Neutrophil (primary cell): Measurements from ENCODE around the gene ILF2.

ENCODE experiments used
- H3K27ac ChIP-seq: fragments of 200-600 bp; sonication (generic); 2 replicates; pipeline ENCODE4 v1.5.1; 2016; ENCODE audit warnings: mild to moderate bottlenecking, moderate library complexity
- H3K27me3 ChIP-seq: fragments of 200-600 bp; sonication (generic); 2 replicates; pipeline ENCODE4 v1.6.0; 2016; ENCODE audit warnings: mild to moderate bottlenecking
- H3K36me3 ChIP-seq: fragments of 200-600 bp; sonication (generic); 2 replicates; pipeline ENCODE4 v1.5.1; 2017
- H3K4me1 ChIP-seq, 2 experiments: fragments of 200-600 bp in 1 of 2; sonication (generic) in 1 of 2; 1 replicate in 1 of 2; 2 replicates in 1 of 2; pipeline versions ENCODE4 v1.5.1 to v1.6.1; 2013 to 2016; ENCODE audit warnings: low read depth in 1 of 2, low read length in 1 of 2, mild to moderate bottlenecking in 1 of 2, moderate library complexity in 1 of 2; ENCODE audit not compliant: control insufficient read depth in 1 of 2, insufficient read depth in 1 of 2
- H3K4me3 ChIP-seq, 2 experiments: fragments of 200-600 bp in 1 of 2; sonication (generic) in 1 of 2; 1 replicate in 1 of 2; 2 replicates in 1 of 2; pipeline ENCODE4 v1.5.1; 2013 to 2016; ENCODE audit warnings: low read depth in 1 of 2, low read length in 1 of 2, mild to moderate bottlenecking in 1 of 2, moderate library complexity in 1 of 2
- H3K9me3 ChIP-seq: fragments of 200-600 bp; sonication (generic); 2 replicates; pipeline ENCODE4 v1.5.1; 2016
- TF ChIP-seq, protein P1 (sequence below): fragments of 200-600 bp; sonication (generic); IDR thresholded peaks from 2 replicates; pipeline ENCODE4 v1.5.1; 2016; ENCODE audit warnings: antibody characterized with exemption

Gene ILF2

DNA sequence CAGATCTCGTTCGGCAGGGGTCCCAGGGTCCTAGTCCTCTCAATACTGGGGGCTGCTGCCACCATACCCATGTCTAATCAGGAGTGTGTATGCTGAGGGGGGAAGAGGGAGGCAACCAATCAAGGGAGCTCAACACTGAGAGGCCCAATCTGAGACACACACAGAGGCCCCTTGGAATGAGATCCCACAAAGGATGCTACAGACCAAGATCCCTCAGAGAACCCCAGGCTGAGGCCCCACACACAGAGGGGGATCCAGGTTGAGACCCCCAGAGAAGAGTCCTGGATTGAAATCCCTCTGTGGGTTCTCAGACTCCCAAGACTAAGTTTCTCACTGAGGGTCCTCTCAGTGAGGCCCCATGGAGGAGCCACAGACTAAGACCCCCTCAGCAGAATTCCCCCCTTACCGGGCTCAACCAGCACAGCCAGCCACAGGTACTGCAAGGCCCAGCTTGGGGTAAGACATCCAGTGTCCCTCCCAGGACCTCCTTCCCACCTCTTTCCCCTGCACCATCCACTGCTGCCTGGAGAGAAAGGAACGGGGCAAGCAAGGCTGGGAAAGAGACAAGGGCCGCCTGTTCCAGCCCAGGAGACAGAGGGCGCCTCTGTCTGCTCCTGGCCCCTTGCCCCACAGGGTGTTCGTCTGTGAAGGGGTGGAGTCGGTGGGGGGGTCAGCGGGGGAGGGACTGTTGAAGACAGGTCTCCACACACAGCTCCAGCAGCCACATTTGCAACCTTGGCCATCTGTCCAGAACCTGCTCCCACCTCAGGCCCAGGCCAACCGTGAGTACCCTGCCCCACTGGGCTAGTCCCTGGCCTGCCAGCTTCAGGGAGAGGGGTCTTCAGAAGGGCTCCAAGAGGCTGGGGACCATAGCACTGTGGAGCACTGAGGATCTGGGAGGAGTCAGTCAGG, 42.8 kb downstream of the ILF2 start, which contains the start of gene S100A1:
Gene S100A1 (plus strand): TSS at position 720 of the 912 bp plus-strand sequence. CDS start 2,088 bp downstream, outside the sequence.
- no peak within 1 kb of the TSS for H3K4me3 ChIP-seq
- H3K4me1 ChIP-seq, result no peaks in the 10 kb centered on the region

DNA sequence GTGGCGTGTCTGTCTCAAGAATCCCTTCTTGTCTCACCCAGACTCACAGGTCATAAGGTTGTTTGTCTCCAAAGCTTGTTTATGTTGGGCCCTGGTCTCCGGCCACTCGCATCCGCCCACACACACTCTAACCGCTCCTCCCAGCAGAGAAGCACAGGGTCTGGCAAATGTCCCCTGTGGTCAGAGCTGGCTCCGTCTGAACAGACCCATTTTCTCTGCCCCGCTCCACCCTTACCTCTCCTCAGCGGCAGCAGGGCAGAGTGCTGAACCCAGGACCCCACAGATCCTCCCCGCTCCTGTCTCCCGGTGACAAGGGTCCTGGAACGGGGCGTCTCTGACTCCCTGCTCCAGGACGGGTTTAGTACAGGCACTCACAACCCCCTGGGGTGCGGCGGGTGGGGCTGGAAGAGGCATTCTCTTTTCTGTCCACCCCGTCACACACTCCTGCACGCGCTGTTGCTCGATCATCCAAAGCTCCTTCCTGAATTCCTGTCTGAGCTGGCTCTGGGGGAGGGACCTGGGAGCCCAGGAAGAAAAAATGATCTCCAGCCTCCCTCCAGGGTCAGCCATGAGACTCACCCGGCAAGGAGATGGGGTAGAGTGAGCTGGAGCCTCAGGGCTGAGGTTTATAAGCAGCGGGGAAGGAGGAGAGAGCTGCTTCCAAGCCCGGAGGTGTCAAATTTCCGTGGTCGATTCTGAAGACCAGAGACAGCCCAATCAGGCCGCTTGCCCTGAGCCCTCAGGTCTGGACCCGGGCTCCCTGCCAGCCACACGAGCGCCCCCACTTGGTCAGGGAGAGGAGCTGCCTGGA, 43.7 kb downstream of the ILF2 start, which contains the start of gene S100A13:
Gene S100A13 (minus strand): TSS at position 602 of the 811 bp plus-strand sequence. CDS start 1,033 bp downstream, outside the sequence.
- peaks cover 27% of the 10 kb centered on the region for H3K27me3 ChIP-seq
- TF ChIP-seq, protein P1, sequence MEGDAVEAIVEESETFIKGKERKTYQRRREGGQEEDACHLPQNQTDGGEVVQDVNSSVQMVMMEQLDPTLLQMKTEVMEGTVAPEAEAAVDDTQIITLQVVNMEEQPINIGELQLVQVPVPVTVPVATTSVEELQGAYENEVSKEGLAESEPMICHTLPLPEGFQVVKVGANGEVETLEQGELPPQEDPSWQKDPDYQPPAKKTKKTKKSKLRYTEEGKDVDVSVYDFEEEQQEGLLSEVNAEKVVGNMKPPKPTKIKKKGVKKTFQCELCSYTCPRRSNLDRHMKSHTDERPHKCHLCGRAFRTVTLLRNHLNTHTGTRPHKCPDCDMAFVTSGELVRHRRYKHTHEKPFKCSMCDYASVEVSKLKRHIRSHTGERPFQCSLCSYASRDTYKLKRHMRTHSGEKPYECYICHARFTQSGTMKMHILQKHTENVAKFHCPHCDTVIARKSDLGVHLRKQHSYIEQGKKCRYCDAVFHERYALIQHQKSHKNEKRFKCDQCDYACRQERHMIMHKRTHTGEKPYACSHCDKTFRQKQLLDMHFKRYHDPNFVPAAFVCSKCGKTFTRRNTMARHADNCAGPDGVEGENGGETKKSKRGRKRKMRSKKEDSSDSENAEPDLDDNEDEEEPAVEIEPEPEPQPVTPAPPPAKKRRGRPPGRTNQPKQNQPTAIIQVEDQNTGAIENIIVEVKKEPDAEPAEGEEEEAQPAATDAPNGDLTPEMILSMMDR, result no peak
- H3K4me3 ChIP-seq, result no peak within 1 kb of the TSS
- no peaks in the 10 kb centered on the region for H3K36me3 ChIP-seq
- no peaks in the 10 kb centered on the region for H3K4me1 ChIP-seq
- H3K27ac ChIP-seq, result no peak within 1 kb of the TSS
- H3K9me3 ChIP-seq, result no peaks in the 10 kb centered on the region

More for the DNA sequence above, 42.8 kb downstream of the ILF2 start, which contains the start of gene S100A1:
- Histone ChIP-seq H3K9me3 (no peaks in the 10 kb centered on the region), H3K27me3 (peaks cover 27% of the 10 kb centered on the region), H3K27ac (no peak within 1 kb of the TSS), H3K36me3 (no peaks in the 10 kb centered on the region)
- TF ChIP-seq, protein P1, result no peak

DNA sequence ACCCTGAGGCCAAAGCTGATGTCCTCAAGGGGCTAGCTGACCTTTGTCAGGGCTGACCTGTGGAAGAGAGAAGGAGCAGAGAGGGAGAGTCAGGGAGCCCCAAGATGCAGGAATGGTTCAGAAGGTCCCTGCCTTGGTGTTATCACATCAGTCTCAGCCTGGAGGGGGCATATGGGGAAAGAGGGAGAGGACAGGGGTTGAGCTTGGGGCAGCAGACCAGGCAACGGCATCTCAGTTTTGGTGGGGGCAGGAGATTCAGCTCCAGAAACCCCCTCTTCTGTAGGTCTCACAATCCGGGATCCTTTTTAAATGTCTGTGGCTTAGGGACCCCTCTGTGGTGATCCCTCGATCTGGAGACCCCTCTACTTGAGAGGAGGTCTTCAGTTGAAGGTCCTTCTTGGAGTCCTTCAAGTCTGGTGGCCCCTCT, 44.3 kb downstream of the ILF2 start:
- Histone ChIP-seq H3K36me3 (no peaks in the 10 kb centered on the region), H3K27ac (no peak overlapping the region), H3K9me3 (no peaks in the 10 kb centered on the region), H3K4me3 (no peak overlapping the region), H3K4me1 (no peaks in the 10 kb centered on the region), H3K27me3 (peaks cover 27% of the 10 kb centered on the region)
- TF ChIP-seq, protein P1, result no peak

DNA sequence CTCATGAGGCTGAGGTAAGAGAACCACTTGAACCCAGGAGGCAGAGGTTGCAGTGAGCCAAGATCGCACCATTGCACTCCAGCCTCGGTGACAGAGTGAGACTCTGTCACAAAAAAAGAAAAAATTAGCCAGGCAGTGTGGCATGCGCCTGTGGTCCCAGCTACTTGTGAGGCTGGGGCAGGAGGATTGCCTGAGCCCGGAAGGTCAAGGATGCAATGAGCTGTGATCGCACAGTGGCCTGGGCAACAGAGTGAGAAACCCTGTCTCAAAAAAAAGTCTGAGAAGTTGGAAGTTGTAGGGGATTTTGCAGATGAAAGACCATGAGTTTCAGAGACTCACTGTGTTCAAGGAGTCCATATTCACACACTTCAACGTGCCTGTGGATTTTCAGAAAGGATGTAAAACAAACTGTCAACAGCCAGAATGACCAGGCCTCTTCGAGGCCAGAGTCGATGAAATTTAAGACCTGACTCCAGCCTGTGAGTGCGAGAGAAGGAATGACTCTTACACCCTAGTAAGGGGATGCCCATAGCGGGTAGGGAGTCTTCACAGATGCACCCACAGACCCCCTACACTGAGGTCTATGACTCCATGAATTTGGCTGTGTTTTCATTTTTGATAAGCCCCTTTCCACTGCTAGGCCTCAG, 45.7 kb downstream of the ILF2 start:
- Histone ChIP-seq H3K9me3 (no peaks in the 10 kb centered on the region), H3K27ac (no peak overlapping the region), H3K36me3 (no peaks in the 10 kb centered on the region), H3K4me3 (no peak overlapping the region), H3K4me1 (no peaks in the 10 kb centered on the region), H3K27me3 (peaks cover 27% of the 10 kb centered on the region)
- TF ChIP-seq, protein P1, result no peak

DNA sequence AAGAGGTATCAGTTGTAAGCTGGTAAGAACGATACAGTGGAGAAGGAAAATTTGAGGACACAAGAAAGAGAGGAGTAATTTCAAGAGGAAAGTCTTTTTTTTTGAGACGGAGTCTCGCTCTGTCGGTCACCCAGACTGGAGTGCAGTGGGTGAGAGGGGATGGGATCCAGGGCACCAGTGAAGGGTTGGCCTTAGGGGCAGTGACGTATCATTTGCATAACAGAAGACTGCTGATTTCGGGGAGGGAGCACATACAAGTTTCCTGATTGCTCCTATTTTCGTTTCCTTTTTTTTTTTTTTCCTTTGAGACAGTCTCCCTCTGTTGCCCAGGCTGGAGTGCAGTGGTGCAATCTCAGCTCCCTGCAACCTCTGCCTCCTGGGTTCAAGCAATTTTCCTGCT, 47.7 kb downstream of the ILF2 start:
- H3K9me3 ChIP-seq, result no peaks in the 10 kb centered on the region
- TF ChIP-seq, protein P1, result no peak
- no peak overlapping the region for H3K4me3 ChIP-seq
- no peak overlapping the region for H3K27ac ChIP-seq
- H3K36me3 ChIP-seq, result no peaks in the 10 kb centered on the region
- peaks cover 22% of the 10 kb centered on the region for H3K27me3 ChIP-seq
- H3K4me1 ChIP-seq, result no peaks in the 10 kb centered on the region
